Measurements from ENCODE around the gene SFRP4. TPM values are rescaled to one million over a fixed set of nuclear protein-coding genes. Genes with fewer than 3 reads are reported as not detected.
A peak's percentile ranks its signal among the peaks of the same experiment; 100 is the strongest.

Gene SFRP4
- total RNA-seq, 1 experiment from 2014 or later, result 0.24 TPM

DNA sequence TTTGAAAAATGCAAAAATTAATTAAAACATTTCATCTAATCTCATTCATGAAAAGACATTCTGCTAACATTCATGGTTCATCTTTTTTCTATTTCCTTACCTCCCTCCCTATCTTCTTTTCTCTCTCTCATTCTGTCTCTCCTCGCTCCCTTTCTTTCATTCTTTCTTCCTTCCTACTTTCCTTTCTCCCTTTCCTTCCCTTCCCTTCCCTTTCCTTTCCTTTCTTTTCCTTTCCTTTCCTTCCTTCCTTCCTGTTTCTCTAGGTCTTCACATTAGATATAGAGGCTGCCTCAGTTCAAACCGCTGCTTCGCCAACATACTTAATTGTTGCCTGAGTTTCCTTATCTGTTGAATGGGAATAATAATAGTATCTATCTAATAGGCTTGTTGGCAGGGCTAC lies 21.9 kb downstream of the SFRP4 start:
- Mint-ChIP-seq H3K4me1 (no peaks in the 10 kb centered on the region), H3K9me3 (peaks cover 3% of the 10 kb centered on the region; the same call in 1 of the 2 replicates), H3K4me3 (no peak overlapping the region), H3K27ac (no peak overlapping the region), H3K27me3 (ENCODE audit: low read depth) (no peaks in the 10 kb centered on the region), H3K36me3 (no peaks in the 10 kb centered on the region)
- ATAC-seq (no peak), DNase-seq (ENCODE audit: low spot score) (no peak)
- POLR2A ChIA-PET, result no interaction called here
- TF ChIP-seq, protein P1, sequence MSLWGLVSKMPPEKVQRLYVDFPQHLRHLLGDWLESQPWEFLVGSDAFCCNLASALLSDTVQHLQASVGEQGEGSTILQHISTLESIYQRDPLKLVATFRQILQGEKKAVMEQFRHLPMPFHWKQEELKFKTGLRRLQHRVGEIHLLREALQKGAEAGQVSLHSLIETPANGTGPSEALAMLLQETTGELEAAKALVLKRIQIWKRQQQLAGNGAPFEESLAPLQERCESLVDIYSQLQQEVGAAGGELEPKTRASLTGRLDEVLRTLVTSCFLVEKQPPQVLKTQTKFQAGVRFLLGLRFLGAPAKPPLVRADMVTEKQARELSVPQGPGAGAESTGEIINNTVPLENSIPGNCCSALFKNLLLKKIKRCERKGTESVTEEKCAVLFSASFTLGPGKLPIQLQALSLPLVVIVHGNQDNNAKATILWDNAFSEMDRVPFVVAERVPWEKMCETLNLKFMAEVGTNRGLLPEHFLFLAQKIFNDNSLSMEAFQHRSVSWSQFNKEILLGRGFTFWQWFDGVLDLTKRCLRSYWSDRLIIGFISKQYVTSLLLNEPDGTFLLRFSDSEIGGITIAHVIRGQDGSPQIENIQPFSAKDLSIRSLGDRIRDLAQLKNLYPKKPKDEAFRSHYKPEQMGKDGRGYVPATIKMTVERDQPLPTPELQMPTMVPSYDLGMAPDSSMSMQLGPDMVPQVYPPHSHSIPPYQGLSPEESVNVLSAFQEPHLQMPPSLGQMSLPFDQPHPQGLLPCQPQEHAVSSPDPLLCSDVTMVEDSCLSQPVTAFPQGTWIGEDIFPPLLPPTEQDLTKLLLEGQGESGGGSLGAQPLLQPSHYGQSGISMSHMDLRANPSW (CRISPR knock-in tag; conservative IDR thresholded peaks at IDR 0.05; ENCODE audit: low read depth), result no peak
- TF ChIP-seq, protein P2, sequence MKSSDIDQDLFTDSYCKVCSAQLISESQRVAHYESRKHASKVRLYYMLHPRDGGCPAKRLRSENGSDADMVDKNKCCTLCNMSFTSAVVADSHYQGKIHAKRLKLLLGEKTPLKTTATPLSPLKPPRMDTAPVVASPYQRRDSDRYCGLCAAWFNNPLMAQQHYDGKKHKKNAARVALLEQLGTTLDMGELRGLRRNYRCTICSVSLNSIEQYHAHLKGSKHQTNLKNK (CRISPR knock-in tag; IDR thresholded peaks at IDR 0.05), result no peak
- CTCF ChIA-PET, result no interaction called here

DNA sequence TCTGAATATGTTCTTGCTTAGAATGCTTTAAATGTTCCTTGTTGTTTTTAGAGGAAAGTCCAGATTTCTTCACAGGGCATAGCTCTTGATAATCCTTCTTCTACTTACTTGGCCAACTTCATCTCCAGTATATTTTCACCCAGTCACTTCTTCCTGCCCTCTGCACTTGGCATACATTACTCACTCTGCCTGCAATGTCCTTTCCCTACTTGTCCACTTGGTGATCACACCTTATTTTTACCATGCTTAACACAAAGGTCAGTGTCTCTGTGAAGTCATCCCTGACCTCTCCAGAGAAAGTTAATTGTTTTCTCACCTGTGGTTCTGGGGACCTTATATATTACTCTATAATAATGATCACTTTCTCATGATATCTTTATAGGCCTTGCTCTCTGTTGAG lies 23.3 kb downstream of the SFRP4 start:
- CTCF ChIA-PET, result no interaction called here
- no peak overlapping the region for H3K27ac Mint-ChIP-seq
- POLR2A ChIA-PET, result no interaction called here
- H3K4me1 Mint-ChIP-seq, result no peaks in the 10 kb centered on the region
- H3K27me3 Mint-ChIP-seq (ENCODE audit: low read depth), result no peaks in the 10 kb centered on the region
- H3K36me3 Mint-ChIP-seq, result no peaks in the 10 kb centered on the region
- peaks cover 3% of the 10 kb centered on the region; the same call in 1 of the 2 replicates for H3K9me3 Mint-ChIP-seq
- no peak for DNase-seq (ENCODE audit: low spot score)
- TF ChIP-seq ZNF416 (CRISPR knock-in tag; IDR thresholded peaks at IDR 0.05) (no peak), NR2C2 (CRISPR knock-in tag; IDR thresholded peaks at IDR 0.05) (no peak), JUN (CRISPR knock-in tag; IDR thresholded peaks at IDR 0.05) (no peak), NFATC4 (CRISPR knock-in tag; IDR thresholded peaks at IDR 0.05) (no peak), JAZF1 (CRISPR knock-in tag; IDR thresholded peaks at IDR 0.05) (no peak), ZNF317 (CRISPR knock-in tag; IDR thresholded peaks at IDR 0.05; ENCODE audit: borderline replicate concordance, low read depth) (no peak), HMGXB4 (CRISPR knock-in tag; IDR thresholded peaks at IDR 0.05) (no peak), OVOL2 (CRISPR knock-in tag; IDR thresholded peaks at IDR 0.05; ENCODE audit: borderline replicate concordance) (no peak)
- H3K4me3 Mint-ChIP-seq, result no peak overlapping the region
- ATAC-seq, result peak; percentile 44; the same call in 1 of the 2 replicates

GRCh38 chr7:37882086-37882485 lies 34.5 kb downstream of the SFRP4 start:
- DNase-seq (ENCODE audit: low spot score) (no peak), ATAC-seq (no peak)
- H3K9me3 Mint-ChIP-seq, result peaks cover 8% of the 10 kb centered on the region; the same call in 1 of the 2 replicates
- no peaks in the 10 kb centered on the region for H3K27me3 Mint-ChIP-seq (ENCODE audit: low read depth)
- H3K36me3 Mint-ChIP-seq, result no peaks in the 10 kb centered on the region
- ChIA-PET CTCF (no interaction called here), POLR2A (no interaction called here)
- H3K4me3 Mint-ChIP-seq, result no peak overlapping the region
- no peaks in the 10 kb centered on the region for H3K4me1 Mint-ChIP-seq
- H3K27ac Mint-ChIP-seq, result no peak overlapping the region
- TF ChIP-seq, protein P3, sequence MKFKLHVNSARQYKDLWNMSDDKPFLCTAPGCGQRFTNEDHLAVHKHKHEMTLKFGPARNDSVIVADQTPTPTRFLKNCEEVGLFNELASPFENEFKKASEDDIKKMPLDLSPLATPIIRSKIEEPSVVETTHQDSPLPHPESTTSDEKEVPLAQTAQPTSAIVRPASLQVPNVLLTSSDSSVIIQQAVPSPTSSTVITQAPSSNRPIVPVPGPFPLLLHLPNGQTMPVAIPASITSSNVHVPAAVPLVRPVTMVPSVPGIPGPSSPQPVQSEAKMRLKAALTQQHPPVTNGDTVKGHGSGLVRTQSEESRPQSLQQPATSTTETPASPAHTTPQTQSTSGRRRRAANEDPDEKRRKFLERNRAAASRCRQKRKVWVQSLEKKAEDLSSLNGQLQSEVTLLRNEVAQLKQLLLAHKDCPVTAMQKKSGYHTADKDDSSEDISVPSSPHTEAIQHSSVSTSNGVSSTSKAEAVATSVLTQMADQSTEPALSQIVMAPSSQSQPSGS (CRISPR knock-in tag; IDR thresholded peaks at IDR 0.05; ENCODE audit: borderline replicate concordance, low read depth), result no peak
- no peak for TF ChIP-seq FOXP1 (CRISPR knock-in tag; IDR thresholded peaks at IDR 0.05; ENCODE audit: borderline replicate concordance)
- no peak for TF ChIP-seq ZNF317 (CRISPR knock-in tag; IDR thresholded peaks at IDR 0.05; ENCODE audit: borderline replicate concordance, low read depth)
- no peak for TF ChIP-seq PRRX2 (CRISPR knock-in tag; IDR thresholded peaks at IDR 0.05)
- TF ChIP-seq ATF1 (CRISPR knock-in tag; IDR thresholded peaks at IDR 0.05), result no peak
- no peak for TF ChIP-seq FOXP4 (CRISPR knock-in tag; IDR thresholded peaks at IDR 0.05)
- TF ChIP-seq, protein P4, sequence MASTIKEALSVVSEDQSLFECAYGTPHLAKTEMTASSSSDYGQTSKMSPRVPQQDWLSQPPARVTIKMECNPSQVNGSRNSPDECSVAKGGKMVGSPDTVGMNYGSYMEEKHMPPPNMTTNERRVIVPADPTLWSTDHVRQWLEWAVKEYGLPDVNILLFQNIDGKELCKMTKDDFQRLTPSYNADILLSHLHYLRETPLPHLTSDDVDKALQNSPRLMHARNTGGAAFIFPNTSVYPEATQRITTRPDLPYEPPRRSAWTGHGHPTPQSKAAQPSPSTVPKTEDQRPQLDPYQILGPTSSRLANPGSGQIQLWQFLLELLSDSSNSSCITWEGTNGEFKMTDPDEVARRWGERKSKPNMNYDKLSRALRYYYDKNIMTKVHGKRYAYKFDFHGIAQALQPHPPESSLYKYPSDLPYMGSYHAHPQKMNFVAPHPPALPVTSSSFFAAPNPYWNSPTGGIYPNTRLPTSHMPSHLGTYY (CRISPR knock-in tag; IDR thresholded peaks at IDR 0.05), result no peak
- no peak for TF ChIP-seq ELF4 (CRISPR knock-in tag; IDR thresholded peaks at IDR 0.05; ENCODE audit: low read depth)
- no peak for TF ChIP-seq ZNF138 (CRISPR knock-in tag; conservative IDR thresholded peaks at IDR 0.05)
- TF ChIP-seq ZNF671 (CRISPR knock-in tag; IDR thresholded peaks at IDR 0.05), result no peak
- TF ChIP-seq, protein P5, sequence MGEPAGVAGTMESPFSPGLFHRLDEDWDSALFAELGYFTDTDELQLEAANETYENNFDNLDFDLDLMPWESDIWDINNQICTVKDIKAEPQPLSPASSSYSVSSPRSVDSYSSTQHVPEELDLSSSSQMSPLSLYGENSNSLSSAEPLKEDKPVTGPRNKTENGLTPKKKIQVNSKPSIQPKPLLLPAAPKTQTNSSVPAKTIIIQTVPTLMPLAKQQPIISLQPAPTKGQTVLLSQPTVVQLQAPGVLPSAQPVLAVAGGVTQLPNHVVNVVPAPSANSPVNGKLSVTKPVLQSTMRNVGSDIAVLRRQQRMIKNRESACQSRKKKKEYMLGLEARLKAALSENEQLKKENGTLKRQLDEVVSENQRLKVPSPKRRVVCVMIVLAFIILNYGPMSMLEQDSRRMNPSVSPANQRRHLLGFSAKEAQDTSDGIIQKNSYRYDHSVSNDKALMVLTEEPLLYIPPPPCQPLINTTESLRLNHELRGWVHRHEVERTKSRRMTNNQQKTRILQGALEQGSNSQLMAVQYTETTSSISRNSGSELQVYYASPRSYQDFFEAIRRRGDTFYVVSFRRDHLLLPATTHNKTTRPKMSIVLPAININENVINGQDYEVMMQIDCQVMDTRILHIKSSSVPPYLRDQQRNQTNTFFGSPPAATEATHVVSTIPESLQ (CRISPR knock-in tag; IDR thresholded peaks at IDR 0.05), result no peak

Measured in WTC11 (cell line).